K562 (cell line): ENCODE measurements around the gene KCNA10.

ENCODE experiments used
- BCLAF1 ChIP-seq, 2 experiments: fragments of 450-650 bp in 1 of 2; IDR thresholded peaks; 2 replicates each; pipeline ENCODE4 v1.6.1; 2011 to 2017; ENCODE audit warnings: low read depth in 2 of 2, antibody characterized with exemption in 1 of 2, borderline replicate concordance in 1 of 2, low read length in 1 of 2, mild to moderate bottlenecking in 1 of 2, mixed read lengths in 1 of 2; ENCODE audit not compliant: control insufficient read depth in 1 of 2
- CBX3 ChIP-seq, 2 experiments: IDR thresholded peaks; 1 replicate in 1 of 2; 2 replicates in 1 of 2; pipeline ENCODE4 v1.6.1; 2012; ENCODE audit warnings: inconsistent platforms in 2 of 2, low read length in 2 of 2, borderline replicate concordance in 1 of 2, control low read depth in 1 of 2
- ETS2 ChIP-seq: IDR thresholded peaks from 2 replicates; pipeline ENCODE4 v1.6.1; 2016; ENCODE audit warnings: borderline replicate concordance, missing genetic modification characterization, mild to moderate bottlenecking, moderate library complexity, missing compliant biosample characterization; ENCODE audit not compliant: poor library complexity, severe bottlenecking
- FOXK2 ChIP-seq, 2 experiments: fragments of 450-650 bp; IDR thresholded peaks in 1 of 2; conservative IDR thresholded peaks in 1 of 2; 2 replicates each; pipeline ENCODE4 v1.6.1; 2016; ENCODE audit warnings: low read depth in 2 of 2, mild to moderate bottlenecking in 1 of 2
- GABPA ChIP-seq: fragments of 200-800 bp; sonication (Bioruptor generic); conservative IDR thresholded peaks from 2 replicates; pipeline ENCODE4 v1.6.1; 2016; ENCODE audit warnings: low read depth, missing genetic modification characterization, missing compliant biosample characterization
- MAFF ChIP-seq: IDR thresholded peaks from 2 replicates; pipeline ENCODE4 v1.6.1; 2012; ENCODE audit warnings: low read length, improper control_type of control experiment
- NFATC3 ChIP-seq: fragments of 450-650 bp; IDR thresholded peaks from 2 replicates; pipeline ENCODE4 v1.6.1; 2017; ENCODE audit warnings: mild to moderate bottlenecking
- NR2C2 ChIP-seq, 2 experiments: fragments of 200-800 bp in 1 of 2; sonication (Bioruptor generic) in 1 of 2; sonication (generic) in 1 of 2; formaldehyde crosslinking in 1 of 2; IDR thresholded peaks; 2 replicates each; pipeline versions ENCODE4 v1.6.1 to v1.8.0; 2016 to 2022; ENCODE audit warnings: mild to moderate bottlenecking in 1 of 2, missing compliant biosample characterization in 1 of 2, missing genetic modification characterization in 1 of 2, missing genetic modification reagents in 1 of 2
- SP2 ChIP-seq: IDR thresholded peaks from 2 replicates; pipeline ENCODE4 v1.6.1; 2011; ENCODE audit warnings: mild to moderate bottlenecking, low read depth, low read length, moderate library complexity; ENCODE audit not compliant: poor library complexity, severe bottlenecking; ENCODE audit errors: extremely low read depth
- ZNF668 ChIP-seq: fragments of 250-450 bp; sonication (Bioruptor Pico); IDR thresholded peaks from 2 replicates; pipeline ENCODE4 v1.8.0; 2022; ENCODE audit warnings: mild to moderate bottlenecking, inconsistent platforms
- TF ChIP-seq, protein P1 (sequence below), 3 experiments: IDR thresholded peaks in 2 of 3; conservative IDR thresholded peaks in 1 of 3; 2 replicates each; pipeline ENCODE4 v1.5.1; 2011 to 2012; ENCODE audit warnings: low read length in 3 of 3, mild to moderate bottlenecking in 3 of 3, control low read depth in 2 of 3, improper control_type of control experiment in 1 of 3, inconsistent platforms in 1 of 3, low read depth in 1 of 3, mixed read lengths in 1 of 3, moderate library complexity in 1 of 3; ENCODE audit not compliant: insufficient read depth in 2 of 3
- TF ChIP-seq, protein P2 (sequence below): IDR thresholded peaks from 2 replicates; pipeline ENCODE4 v1.6.1; 2012; ENCODE audit warnings: low read depth, low read length, improper control_type of control experiment, borderline replicate concordance
- TF ChIP-seq, protein P3 (sequence below): sonication (generic); formaldehyde crosslinking; IDR thresholded peaks from 2 replicates; pipeline ENCODE4 v1.9.0; 2022; ENCODE audit warnings: mild to moderate bottlenecking, missing genetic modification reagents

DNA sequence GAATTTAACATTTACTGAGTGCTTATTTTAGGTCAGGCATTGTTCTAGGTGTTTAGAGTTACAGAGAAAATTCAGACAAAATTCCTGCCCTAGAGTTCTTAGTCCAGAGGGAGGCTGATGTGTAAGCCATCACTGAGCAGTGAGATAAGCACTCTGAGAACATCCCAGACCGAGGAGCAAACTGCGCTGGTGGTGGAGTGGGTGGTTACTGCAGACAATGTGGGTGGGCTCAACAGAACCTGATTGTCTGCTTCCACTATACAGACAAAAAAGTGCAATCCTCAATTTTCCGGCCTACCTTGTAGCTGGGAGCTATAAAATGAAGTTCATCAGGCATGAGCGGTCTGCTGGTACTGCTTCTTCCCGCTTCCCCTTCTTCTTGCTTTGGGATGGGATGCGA is 44.5 kb downstream of the KCNA10 start:
- TF ChIP-seq, protein P1, sequence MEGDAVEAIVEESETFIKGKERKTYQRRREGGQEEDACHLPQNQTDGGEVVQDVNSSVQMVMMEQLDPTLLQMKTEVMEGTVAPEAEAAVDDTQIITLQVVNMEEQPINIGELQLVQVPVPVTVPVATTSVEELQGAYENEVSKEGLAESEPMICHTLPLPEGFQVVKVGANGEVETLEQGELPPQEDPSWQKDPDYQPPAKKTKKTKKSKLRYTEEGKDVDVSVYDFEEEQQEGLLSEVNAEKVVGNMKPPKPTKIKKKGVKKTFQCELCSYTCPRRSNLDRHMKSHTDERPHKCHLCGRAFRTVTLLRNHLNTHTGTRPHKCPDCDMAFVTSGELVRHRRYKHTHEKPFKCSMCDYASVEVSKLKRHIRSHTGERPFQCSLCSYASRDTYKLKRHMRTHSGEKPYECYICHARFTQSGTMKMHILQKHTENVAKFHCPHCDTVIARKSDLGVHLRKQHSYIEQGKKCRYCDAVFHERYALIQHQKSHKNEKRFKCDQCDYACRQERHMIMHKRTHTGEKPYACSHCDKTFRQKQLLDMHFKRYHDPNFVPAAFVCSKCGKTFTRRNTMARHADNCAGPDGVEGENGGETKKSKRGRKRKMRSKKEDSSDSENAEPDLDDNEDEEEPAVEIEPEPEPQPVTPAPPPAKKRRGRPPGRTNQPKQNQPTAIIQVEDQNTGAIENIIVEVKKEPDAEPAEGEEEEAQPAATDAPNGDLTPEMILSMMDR (IDR thresholded peaks at IDR 0.05 in 2 of 3, conservative IDR thresholded peaks at IDR 0.05 in 1 of 3; ENCODE audit: insufficient read depth in 2 of 3, low read depth in 1 of 3, low read length in 3 of 3) = no peak
- TF ChIP-seq SP2 = no peak
- TF ChIP-seq MAFF = no peak
- TF ChIP-seq, protein P2, sequence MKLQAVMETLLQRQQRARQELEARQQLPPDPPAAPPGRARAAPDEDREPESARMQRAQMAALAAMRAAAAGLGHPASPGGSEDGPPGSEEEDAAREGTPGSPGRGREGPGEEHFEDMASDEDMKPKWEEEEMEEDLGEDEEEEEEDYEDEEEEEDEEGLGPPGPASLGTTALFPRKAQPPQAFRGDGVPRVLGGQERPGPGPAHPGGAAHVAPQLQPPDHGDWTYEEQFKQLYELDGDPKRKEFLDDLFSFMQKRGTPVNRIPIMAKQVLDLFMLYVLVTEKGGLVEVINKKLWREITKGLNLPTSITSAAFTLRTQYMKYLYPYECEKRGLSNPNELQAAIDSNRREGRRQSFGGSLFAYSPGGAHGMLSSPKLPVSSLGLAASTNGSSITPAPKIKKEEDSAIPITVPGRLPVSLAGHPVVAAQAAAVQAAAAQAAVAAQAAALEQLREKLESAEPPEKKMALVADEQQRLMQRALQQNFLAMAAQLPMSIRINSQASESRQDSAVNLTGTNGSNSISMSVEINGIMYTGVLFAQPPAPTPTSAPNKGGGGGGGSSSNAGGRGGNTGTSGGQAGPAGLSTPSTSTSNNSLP = no peak
- TF ChIP-seq CBX3 (IDR thresholded peaks at IDR 0.05; ENCODE audit: borderline replicate concordance in 1 of 2, low read length in 2 of 2) = no peak
- TF ChIP-seq NR2C2 (CRISPR knock-in tag; IDR thresholded peaks at IDR 0.05) = no peak
- TF ChIP-seq NR2C2 (tag; IDR thresholded peaks at IDR 0.05) = no peak
- TF ChIP-seq ZNF668 (CRISPR knock-in tag) = no peak
- TF ChIP-seq BCLAF1 (IDR thresholded peaks at IDR 0.05; ENCODE audit: borderline replicate concordance in 1 of 2, control insufficient read depth in 1 of 2, low read depth in 2 of 2, low read length in 1 of 2) = no peak
- TF ChIP-seq NFATC3 = no peak
- TF ChIP-seq FOXK2 (conservative IDR thresholded peaks at IDR 0.05 in 1 of 2, IDR thresholded peaks at IDR 0.05 in 1 of 2; ENCODE audit: low read depth in 2 of 2) = no peak
- no peak for TF ChIP-seq GABPA (tag)
- TF ChIP-seq ETS2 (tag) = no peak
- TF ChIP-seq, protein P3, sequence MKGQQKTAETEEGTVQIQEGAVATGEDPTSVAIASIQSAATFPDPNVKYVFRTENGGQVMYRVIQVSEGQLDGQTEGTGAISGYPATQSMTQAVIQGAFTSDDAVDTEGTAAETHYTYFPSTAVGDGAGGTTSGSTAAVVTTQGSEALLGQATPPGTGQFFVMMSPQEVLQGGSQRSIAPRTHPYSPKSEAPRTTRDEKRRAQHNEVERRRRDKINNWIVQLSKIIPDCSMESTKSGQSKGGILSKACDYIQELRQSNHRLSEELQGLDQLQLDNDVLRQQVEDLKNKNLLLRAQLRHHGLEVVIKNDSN (CRISPR knock-in tag) = no peak
